Endothelial cell (in vitro differentiated cells): Measurements from ENCODE around the gene GALC. TPM values are rescaled to one million over a fixed set of nuclear protein-coding genes. Genes with fewer than 3 reads are reported as not detected.

ENCODE experiments used
- DNase-seq: peaks from one replicate; pipeline ENCODE4 v3.0.0; 2021; ENCODE audit warnings: low spot score
- H3K27ac Mint-ChIP-seq: one replicate; pipeline ENCODE4 v1.8.0; 2021; ENCODE audit warnings: mixed read lengths, inconsistent platforms; ENCODE audit not compliant: unreplicated experiment
- H3K27me3 Mint-ChIP-seq: one replicate; pipeline ENCODE4 v1.8.0; 2021; ENCODE audit warnings: mild to moderate bottlenecking, moderate library complexity, mixed read lengths, inconsistent platforms; ENCODE audit not compliant: unreplicated experiment
- H3K36me3 Mint-ChIP-seq: one replicate; pipeline ENCODE4 v1.8.0; 2021; ENCODE audit warnings: mild to moderate bottlenecking, low read depth, mixed read lengths, inconsistent platforms; ENCODE audit not compliant: unreplicated experiment
- H3K4me1 Mint-ChIP-seq: one replicate; pipeline ENCODE4 v1.8.0; 2021; ENCODE audit warnings: mild to moderate bottlenecking, mixed read lengths, inconsistent platforms; ENCODE audit not compliant: unreplicated experiment
- H3K4me3 Mint-ChIP-seq: one replicate; pipeline ENCODE4 v1.8.0; 2021; ENCODE audit warnings: mild to moderate bottlenecking, mixed read lengths, inconsistent platforms; ENCODE audit not compliant: unreplicated experiment
- H3K9me3 Mint-ChIP-seq: one replicate; pipeline ENCODE4 v1.8.0; 2021; ENCODE audit warnings: mixed read lengths, inconsistent platforms; ENCODE audit not compliant: unreplicated experiment
- total RNA-seq: library from RNA; stranded (reverse); fragmentation: NEBNext Ultra II Directional; extraction: Animal tissue kit (Norgen Biotek cat#: 25700); gene quantifications from one replicate; pipeline ENCODE4 v1.2.1, GENCODE V29; 2021; ENCODE audit not compliant: unreplicated experiment
- TF ChIP-seq, protein P1 (sequence below): fragments of 200-600 bp; sonication (generic); IDR thresholded peaks from one replicate; pipeline ENCODE4 v1.5.0; 2021; ENCODE audit warnings: antibody characterized with exemption; ENCODE audit not compliant: unreplicated experiment

Gene GALC
- total RNA-seq, 1 donor from 2014 or later: 77.1 TPM

DNA sequence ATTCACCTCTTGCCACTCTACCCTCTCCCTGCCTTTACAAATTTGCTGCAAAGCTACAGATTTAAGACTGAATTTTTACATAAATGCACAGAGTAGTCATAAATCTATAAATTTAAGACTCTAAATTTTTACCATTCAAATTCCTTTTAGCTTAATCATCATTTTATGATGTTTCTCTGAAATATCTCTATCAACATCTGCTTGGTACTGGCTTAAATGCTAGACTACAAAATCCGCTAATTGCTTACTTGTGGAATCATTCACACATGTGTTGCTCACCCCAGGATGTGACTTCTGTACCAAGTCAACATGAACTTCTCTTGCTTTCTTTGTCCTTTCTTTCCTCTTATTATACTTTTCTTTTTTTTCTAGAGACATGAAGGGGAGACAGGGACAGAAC, 109.2 kb downstream of the GALC start:
- Mint-ChIP-seq H3K9me3 (no peaks in the 10 kb centered on the region), H3K27me3 (no peaks in the 10 kb centered on the region), H3K4me1 (no peaks in the 10 kb centered on the region), H3K27ac (no peak overlapping the region), H3K4me3 (no peak overlapping the region), H3K36me3 (no peaks in the 10 kb centered on the region)
- TF ChIP-seq, protein P1, sequence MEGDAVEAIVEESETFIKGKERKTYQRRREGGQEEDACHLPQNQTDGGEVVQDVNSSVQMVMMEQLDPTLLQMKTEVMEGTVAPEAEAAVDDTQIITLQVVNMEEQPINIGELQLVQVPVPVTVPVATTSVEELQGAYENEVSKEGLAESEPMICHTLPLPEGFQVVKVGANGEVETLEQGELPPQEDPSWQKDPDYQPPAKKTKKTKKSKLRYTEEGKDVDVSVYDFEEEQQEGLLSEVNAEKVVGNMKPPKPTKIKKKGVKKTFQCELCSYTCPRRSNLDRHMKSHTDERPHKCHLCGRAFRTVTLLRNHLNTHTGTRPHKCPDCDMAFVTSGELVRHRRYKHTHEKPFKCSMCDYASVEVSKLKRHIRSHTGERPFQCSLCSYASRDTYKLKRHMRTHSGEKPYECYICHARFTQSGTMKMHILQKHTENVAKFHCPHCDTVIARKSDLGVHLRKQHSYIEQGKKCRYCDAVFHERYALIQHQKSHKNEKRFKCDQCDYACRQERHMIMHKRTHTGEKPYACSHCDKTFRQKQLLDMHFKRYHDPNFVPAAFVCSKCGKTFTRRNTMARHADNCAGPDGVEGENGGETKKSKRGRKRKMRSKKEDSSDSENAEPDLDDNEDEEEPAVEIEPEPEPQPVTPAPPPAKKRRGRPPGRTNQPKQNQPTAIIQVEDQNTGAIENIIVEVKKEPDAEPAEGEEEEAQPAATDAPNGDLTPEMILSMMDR: no peak
- no peak for DNase-seq

Other genes with a start within 250 kb of the GALC start
- 0.64 TPM for gene GPR65, start 12.0 kb upstream of the GALC start, total RNA-seq